Kidney glomerular epithelial cell (primary cell): Measurements from ENCODE around the gene LZTR1.

ENCODE experiments used
- DNase-seq: peaks from one replicate; lab custom pipeline; 2025; lab: John Stamatoyannopoulos, UW

Gene LZTR1

DNA sequence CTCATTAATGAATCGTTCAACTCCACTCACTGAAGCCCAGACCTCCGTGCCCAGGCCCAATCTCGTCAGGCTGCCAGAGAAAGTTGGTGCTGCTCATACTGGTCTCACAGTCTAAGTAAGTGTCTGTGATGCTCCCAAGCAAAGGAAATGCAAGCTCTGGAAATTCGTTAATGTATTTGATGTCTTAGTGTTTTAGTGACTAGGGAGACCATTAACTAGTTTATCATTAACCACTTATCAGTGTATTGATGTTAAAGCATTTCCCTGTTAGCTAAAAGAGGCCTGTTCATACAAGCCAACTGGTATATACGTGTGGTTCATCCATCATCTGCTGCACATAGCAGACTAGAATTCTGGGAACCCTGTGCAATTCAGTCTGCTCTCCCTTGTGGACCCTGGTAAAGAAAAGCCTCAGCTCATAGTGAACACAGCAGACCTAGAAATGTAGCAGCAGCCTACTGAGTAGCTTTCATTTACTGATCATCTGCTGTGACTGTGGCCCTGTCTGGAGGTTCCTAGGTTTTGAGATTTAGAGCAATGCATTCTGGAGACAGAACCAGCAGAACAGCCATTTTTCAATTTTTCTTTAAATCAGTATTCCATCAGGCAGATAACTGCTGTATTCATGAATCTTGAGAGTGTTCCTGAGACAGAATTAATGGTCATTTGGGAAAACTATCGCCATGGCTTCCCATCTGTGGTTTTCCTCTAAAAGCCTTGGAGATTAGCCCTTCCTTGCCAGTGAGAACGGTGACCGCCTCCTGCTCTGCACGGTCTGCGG, 30.8 kb upstream of the LZTR1 start:
- DNase-seq: no peak

DNA sequence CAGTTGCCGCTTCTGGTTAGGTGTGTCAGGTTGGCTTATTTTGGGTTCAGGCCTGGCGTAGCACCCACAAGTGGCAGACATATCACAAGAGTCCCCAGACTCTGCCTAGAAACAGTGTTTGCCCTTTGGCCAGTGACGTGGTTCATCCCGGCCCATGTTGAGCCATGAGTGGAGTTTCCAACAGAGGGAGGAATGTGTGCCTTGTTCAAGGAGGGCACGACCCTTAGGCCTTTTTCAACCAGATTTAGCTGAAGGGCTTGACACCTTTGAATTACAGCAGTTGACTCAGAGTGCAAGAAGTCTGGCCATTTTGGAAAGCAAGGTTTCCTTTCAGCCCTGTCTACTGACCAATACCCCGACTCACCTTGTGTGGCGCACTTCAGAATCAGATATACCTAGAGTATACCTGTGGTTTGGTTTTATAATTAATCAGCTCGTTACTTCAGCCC, 30.1 kb upstream of the LZTR1 start:
- DNase-seq: no peak

DNA sequence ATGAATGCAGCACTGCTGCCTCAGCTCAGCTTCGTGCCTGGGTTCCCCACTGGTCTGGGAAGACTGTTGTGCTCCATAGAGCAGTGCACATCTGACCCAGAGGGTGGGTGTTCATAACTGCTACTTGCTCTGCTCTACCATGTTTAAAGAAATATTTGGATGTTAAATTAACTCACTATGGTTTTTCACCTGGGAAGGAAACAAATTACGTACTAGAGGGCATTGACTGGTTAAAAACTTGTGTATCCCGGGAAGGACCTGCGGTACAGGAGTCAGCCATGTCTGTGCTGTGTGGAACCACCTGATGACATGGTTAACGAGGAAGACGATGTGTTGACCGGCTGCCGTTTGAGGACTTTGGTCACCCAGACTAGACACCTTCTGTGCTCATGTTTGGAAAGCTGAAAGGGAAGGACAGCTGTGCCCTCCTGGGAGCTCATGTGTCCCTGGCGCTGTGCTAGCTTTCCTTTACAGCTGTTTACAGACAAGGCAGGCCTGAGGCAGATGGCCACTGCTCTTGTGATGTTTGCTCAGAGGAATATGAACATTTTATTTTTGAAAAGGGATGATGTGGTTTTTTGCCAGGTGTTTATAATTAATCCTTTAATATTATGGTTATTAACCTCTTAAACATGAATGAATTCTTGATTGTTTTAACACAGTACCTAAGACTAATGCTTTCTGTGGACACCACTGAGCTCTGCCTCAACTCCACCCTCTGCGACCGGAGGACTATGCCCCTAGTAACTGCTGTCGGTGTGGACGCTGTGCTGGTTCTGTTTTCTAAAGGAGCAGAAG, 29.4 kb upstream of the LZTR1 start:
- no peak for DNase-seq

DNA sequence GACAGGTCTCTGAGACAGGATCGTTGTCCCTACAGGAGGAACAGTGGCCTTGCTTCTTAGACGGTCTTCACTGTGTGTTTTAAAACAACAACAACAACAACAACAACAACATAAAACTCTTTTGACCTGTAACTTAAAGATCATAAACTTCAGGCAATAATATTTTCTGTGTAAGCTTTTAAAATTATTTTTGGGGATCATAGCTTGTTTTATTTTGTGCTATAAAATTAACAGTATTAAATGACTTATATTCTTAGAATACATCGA, 28.8 kb upstream of the LZTR1 start:
- no peak for DNase-seq

DNA sequence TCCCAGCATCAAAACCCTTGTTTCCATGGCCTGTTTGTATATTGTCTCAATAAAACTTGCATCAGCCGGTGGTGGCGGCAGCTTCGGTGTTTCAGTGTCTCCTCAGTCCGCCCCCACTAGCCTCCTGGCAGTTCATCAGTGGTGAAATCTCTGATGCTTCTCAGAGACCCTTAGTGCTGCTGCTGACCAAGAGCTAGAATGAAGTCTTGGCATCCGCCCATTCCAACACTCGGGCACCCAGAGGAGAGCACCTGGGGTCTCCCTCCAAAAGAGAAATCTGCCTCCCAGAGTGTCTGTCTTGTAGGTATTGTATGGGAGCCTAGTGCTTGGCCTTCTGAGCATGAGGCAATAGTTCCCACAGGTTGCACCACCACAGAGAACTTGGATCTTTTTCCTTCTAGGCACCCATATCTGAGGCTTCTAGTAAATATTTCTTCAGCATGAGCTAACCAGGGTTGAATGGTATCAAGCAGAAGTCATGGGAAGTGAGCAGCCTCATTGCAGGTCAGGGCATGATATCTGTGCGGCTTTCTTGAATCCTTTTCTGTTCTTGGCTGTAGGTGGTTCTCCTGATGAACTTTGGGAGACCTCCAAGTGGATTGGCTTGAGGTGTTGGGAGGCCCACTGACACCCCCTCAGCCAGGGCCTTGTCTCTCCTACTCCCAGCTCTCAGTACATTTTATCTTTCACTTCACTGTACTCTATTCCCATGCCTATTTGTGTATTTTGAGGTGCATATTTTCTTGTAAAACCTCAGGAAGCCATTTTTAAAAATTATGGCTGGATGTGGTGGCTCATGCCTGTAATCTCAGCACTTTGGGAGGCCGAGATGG, 28.2 kb upstream of the LZTR1 start:
- no peak for DNase-seq

DNA sequence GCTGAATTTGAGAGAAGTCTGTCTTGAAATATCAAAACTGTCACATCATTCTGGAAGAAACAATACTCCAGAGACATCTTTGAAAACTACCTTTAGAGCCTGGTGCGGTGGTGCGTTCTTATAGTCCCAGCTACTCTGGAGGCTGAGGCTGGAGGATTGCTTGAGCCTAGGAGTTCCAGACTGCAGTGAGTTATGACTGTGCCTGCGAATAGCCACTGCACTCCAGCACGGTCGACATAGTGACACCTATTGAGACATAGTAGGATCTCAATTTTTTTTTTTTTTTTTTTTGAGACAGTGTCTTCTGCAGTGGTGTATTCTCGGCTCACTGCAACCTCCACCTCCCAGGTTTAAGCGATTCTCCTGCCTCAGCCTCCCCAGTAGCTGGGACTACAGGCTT, 26.5 kb upstream of the LZTR1 start:
- no peak for DNase-seq

DNA sequence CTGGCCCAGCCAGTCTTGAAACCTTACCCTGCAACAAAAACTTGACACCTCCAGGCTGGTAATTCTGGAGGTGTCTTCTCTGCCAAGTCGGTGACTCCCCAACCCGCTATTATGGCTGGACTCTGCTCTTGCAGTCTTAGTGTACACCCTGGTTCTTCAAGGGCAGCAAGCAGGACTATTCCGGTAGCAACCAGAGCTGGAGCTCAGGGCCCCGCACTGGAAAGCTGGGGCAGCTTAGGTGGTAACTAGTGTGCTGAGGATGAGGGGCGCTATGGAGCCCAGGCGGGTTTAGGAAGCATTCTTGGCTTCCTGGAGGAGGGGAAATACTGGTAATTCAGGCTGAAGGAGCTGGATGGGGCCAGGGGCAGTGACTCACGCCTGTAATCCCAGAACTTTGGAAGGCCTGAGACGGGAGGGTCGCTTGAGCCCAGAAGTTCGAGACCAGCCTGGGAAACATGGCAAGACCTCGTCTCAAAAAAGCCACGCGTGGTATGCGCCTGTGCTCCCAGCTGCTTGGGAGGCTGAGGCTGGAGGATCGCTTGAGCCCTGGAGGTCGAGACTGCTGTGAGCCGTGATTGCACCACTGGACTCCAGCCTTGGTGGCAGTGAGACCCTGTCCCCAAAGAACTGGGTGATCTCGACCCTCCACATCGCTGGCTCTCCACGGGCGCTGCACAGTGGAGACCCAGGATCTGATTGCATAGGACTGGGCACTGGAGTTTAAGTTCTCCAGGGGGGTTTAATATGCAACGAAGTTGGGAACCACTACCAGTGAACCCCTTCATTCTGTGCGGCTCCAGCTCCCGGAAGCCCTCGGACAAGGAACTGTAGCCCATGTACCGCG, 25.6 kb upstream of the LZTR1 start:
- no peak for DNase-seq

DNA sequence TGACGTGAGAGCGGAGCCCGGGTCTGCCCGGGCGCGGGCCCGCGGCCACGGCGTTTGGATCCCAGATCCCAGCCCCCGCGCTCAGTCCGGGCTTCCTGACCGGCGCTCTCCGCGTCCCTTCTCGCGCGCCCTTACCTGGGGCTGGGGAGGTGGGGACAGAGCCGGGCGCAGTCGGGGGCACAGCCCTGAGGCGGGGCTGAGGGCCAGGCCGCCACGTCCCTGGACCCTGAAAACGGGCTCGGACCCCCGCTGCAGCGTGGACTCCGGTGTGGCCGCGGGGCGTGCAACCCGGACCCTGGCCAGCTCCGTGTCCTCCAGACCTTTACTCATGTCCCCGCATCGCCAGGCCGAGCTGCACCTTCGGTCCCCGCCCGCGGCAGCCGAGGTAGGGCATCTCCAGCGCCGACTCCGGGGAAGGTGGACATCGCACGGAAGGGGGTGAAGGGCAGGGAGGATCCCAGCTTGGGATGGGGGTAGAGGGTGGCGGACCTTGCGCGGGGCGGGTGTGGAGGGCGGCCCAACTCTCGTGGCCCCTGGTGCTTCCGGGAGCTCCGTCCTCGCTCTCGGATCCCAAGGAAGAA, 24.9 kb upstream of the LZTR1 start:
- no peak for DNase-seq

DNA sequence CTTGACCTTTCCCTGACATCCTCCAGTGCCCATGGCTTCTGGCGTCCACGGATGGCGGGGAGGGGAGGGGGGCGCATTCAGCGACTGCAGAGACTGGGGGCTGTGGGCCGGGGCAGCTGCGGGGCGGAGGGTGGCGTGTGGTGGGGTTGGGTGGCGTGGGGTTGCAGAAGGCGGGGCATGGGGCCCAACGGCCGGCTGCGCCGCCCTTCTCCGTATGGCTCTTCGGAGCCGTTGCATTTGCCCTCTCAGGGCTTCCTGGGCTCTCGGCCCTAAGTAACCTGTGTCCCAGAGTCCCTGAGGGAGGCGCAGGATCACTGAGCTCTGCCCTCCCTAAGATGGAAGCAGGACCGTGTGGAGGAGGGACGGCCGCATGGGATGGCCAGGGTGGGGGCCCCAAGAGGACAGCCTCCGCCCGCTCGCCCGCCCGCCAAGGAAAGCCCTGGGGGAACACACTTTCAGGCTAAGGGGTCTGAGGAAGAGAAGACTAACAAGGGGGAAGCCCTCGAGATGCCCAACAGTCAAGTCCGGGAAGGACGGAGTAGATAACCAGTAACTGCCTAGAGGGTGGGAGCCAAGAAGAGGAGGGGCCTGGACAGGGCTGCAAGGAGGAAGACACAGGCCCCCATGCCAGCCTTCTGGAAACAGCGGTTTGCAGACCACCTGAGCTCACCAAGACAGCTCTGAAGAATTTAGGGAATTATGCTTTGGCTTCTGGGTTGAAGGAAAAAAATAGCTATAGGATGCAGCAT, 24.2 kb upstream of the LZTR1 start:
- DNase-seq: no peak

DNA sequence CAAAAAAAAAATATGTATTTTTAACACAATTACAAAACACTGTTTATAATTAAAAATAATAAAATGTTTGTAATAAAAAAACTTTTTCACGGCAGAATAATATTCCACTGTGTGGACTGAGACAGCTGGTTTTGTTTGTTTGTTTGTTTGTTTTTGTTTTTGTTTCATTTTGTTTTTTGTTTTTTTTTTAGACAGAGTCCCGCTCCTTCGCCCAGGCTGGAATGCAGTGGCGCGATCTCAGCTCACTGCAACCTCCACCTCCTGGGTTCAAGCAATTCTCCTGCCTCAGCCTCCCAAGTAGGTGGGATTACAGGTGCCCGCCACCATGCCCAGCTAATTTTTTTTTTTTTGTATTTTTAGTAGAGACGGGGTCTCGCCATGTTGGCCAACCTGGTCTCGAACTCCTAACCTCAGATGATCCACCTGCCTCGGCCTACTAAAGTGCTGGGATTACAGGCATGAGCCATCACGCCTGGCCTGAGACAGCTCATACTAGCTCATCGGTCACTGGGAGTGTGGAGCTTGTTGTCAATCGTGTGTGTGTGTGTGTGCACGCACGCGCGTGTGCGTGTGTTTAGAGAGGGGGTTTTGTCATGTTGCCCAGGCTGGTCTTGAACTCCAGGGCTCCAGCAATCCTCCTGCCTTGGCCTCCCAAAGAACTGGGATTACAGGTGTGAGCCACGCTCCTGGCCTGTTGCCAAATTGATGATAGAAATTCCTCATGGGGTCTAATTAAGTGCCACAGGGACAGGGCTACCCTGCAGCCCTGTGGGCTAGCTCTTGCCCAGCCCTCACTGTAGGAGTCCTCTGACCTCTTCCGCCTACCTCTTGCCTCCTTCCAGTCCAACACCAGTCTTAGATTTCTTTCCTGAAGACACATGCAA, 22.3 kb upstream of the LZTR1 start:
- DNase-seq: no peak

DNA sequence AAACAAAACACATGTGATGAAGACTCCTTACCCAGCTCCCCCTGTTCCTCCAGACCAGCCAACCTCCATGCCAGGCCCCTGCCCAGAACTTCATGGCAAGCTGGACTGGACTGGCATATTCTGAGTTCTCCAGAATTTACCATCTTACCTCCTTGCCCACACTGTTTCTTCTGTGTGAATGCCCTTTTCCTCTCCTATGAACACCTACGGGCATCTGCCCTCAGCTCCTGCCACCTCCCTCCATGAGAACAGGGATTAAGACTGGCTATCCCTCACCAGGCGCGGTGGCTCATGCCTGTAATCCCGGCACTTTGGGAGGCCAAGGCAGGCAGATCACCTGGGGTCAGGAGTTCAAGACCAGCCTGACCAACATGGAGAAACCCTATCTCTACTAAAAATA, 21.5 kb upstream of the LZTR1 start:
- no peak for DNase-seq

DNA sequence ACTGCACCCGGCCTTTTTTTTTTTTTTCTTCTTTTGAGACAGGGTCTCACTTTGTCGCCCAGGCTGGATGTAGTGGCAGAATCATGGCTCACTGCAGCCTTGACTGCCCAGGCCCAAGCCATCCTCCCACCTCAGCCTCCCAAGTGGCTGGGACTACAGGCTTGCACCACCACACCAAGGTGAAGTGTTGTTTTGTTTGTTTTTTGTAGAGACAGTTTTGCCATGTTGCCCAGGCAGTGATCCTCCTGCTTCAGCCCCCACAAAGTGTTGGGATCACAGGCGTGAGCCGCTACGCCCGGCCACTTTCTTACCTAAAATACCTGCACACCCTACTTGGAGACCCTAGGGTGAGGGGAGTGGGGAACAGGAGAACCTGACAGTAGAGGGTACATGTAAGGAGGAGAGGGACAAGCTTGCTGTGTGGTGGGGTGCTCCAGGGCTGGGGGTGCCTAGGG, 19.6 kb upstream of the LZTR1 start:
- no peak for DNase-seq

DNA sequence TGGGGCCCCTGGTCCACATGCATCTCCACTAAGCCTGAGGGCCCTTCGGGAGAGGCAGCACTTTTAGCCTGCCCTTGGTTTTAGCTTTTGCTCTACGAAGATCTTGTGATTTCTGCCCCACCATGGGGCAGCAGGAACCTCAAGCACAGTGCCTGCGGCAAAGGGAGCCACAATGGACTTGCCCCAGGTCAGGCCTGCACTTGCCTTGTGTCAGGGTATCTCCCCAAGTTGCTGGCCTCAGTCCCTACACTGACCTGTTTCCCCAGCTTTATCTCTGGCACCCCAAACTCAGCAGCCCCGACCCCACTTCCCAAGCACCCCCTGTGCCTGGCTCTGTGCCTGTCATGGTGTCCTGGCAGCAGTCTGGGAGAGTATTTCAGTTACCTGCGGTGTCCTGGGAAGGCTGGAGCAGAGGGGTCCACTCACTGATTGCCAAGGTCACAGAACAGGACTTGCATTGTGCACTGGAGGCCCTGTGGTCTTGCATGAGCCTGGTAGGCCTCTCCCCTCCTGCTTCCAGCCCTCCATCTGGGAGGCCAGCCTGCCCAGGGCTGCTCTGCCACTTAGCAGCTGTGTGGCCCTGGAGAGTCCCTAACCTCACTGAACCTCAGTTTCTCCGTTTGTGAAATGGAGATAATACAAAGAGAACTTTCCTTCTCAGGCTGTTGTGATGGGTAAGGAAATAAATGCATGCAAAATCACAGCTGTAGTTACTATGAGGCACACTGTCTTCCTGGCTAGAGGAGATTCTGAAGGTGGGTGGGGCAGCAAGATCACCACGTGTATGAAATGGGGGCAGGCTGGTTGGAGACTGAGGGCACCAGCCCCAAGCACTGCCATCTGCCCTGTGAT, 18.7 kb upstream of the LZTR1 start:
- no peak for DNase-seq

DNA sequence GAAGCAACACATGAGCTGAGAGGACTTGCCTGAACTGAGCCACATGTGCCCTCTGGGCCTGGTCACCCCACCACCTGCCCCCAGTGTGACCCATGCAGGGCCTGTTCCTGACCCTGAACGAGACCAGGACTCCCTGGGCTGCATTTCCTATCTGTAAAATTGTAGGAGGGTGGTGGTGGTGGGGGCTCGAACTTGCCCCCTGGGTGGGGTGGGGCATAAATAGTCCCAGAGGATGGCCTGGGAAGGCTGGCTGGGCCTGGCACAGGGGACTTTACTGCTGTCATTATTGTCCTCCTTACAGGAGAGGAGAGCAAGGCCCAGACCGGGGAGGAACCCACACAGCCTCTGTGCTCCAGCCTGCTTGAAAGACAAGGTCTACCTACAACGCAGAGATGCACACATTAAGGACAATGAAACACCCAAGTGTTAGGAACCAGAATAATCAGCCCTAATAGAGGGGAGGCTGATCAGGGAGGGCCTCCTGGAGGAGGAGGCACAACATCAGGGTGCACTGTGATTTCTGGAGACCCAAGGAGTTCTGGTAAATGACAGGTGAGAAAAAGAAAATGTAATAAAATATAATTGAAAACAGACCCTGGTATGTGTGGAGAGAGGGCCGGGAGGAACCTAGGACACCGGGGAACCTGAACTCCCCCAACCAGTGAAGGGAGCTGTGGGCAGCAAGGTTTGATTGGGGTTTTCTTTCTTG, 17.9 kb upstream of the LZTR1 start:
- no peak for DNase-seq

DNA sequence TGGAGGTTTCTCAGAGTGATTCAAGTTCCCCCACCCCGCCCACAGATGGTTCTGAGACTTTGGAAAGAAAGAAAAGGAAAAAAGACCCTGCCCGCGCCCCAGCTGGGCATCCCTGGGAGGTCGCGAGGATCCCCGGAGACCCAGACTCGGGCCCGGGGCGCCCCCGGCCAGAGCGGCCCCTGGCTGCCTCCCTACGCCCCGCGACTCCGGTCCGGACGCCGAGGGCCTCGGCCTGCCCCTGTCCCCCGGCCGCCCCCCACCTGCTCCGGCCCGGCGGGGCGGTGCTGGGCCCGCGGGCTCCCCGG, 17.3 kb upstream of the LZTR1 start:
- DNase-seq: no peak

DNA sequence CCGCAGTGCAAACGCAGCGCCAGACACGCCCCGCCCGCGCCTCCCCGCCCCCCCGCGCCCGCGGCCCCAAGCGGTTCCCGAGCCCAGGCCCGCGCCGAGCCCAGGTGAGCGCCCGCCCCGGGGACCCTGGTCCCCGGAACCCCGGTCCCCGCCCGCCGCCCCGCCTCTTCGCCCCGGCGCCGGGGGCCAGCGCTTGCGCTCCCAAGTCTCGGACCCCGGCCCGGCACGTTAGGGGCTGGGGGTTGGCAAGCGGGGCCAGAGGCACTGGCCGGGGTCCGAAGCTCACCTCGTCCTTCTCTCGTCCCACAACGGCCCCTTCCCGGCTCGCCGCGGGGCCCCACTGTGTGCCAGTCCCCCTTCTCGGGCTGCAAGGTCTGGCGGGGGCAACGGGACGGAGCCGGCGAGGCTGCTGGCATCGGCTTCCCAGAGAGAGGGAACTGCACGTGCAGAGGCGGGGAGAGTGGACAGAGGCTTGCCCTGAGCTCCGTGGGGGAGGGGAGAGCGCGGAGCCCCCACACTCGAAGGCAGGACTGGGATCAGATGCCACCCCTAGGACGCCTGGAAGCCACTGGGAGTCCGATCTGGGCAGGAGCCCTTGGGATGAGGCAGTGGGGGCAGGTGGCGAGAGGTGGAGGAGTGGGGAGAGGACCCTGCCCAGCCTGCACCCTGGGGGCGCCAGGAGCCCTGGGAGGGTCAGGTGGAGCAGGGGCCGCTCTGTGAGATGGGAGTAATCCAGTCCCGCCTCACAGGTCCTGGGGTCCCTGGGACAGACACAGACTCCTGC, 16.8 kb upstream of the LZTR1 start:
- no peak for DNase-seq
